IMR-90 (cell line): ENCODE data around the gene EPB41L5. TPM values are rescaled to one million over a fixed set of nuclear protein-coding genes. Genes with fewer than 3 reads are reported as not detected.

Experiments
- ATAC-seq: fragments of 200-7000 bp; cut with Tn5 transposase; 2 replicates; pipeline ENCODE4 v1.9.1; 2020; ENCODE audit warnings: low read depth, mild to moderate bottlenecking, moderate library complexity
- BruUV-seq: library from RNA; stranded (reverse); fragments of 400-500 nt; replicated peaks from 2 replicates; lab custom pipeline; 2021; lab: Mats Ljungman, UMichigan
- CTCF ChIA-PET: fragments of 300-600 bp; formaldehyde crosslinking; extraction: SDS; loops from one replicate; lab custom pipeline; 2021; ENCODE audit warnings: antibody characterized with exemption; lab: Yijun Ruan, JAX
- POLR2A ChIA-PET: fragments of 300-600 bp; sonication (Branson Sonifier 250); formaldehyde crosslinking; loops from one replicate; lab custom pipeline; 2022; ENCODE audit warnings: antibody characterized with exemption; ENCODE audit not compliant: unreplicated experiment; lab: Charles Lee
- DNase-seq: peaks from one replicate; pipeline ENCODE4 v3.0.0; 2013
- H2AFZ ChIP-seq: replicated peaks from 2 replicates; pipeline ENCODE3; 2013; ENCODE audit warnings: low read length, mild to moderate bottlenecking; ENCODE audit not compliant: poor library complexity
- H2AK5ac ChIP-seq: 2 replicates; pipeline ENCODE4 v1.6.1; 2013; ENCODE audit warnings: low read depth, low read length, inconsistent platforms
- H2AK9ac ChIP-seq: replicated peaks from 2 replicates; pipeline ENCODE3; 2013; ENCODE audit warnings: mild to moderate bottlenecking, low read depth, low read length, moderate library complexity; ENCODE audit not compliant: poor library complexity
- H2BK120ac ChIP-seq: 2 replicates; pipeline ENCODE4 v1.6.1; 2013; ENCODE audit warnings: low read depth, low read length, inconsistent platforms
- H2BK15ac ChIP-seq: 3 replicates; pipeline ENCODE4 v1.6.1; 2013; ENCODE audit warnings: low read depth, low read length, inconsistent platforms
- H2BK20ac ChIP-seq: 2 replicates; pipeline ENCODE4 v1.6.1; 2013; ENCODE audit warnings: low read depth, mild to moderate bottlenecking, inconsistent platforms, low read length, moderate library complexity
- H2BK5ac ChIP-seq: 2 replicates; pipeline ENCODE4 v1.6.1; 2013; ENCODE audit warnings: mild to moderate bottlenecking, low read depth, low read length, inconsistent platforms; ENCODE audit not compliant: poor library complexity, severe bottlenecking
- H3K14ac ChIP-seq: replicated peaks from 2 replicates; pipeline ENCODE4 v1.6.1; 2013; ENCODE audit warnings: low read depth, low read length, inconsistent platforms
- H3K18ac ChIP-seq: 2 replicates; pipeline ENCODE4 v1.6.1; 2013; ENCODE audit warnings: low read depth, low read length, control low read depth
- H3K23ac ChIP-seq: 2 replicates; pipeline ENCODE4 v1.6.1; 2013; ENCODE audit warnings: low read depth, low read length, inconsistent platforms
- H3K27ac ChIP-seq: 2 replicates; pipeline ENCODE4 v1.5.1; 2013; ENCODE audit warnings: mild to moderate bottlenecking, control low read depth, low read length; ENCODE audit not compliant: insufficient read depth
- H3K27me3 ChIP-seq: 2 replicates; pipeline ENCODE4 v1.6.1; 2013; ENCODE audit warnings: low read length; ENCODE audit not compliant: control insufficient read depth, insufficient read depth
- H3K36me3 ChIP-seq: 2 replicates; pipeline ENCODE4 v1.6.1; 2013; ENCODE audit warnings: low read length, mixed read lengths; ENCODE audit not compliant: control insufficient read depth, insufficient read depth
- H3K4ac ChIP-seq: 2 replicates; pipeline ENCODE4 v1.6.1; 2013; ENCODE audit warnings: low read depth, low read length, inconsistent platforms
- H3K4me1 ChIP-seq: 2 replicates; pipeline ENCODE4 v1.6.1; 2013; ENCODE audit warnings: low read length, mixed read lengths; ENCODE audit not compliant: control insufficient read depth, insufficient read depth
- H3K4me2 ChIP-seq: 2 replicates; pipeline ENCODE4 v1.6.1; 2013; ENCODE audit warnings: low read depth, mild to moderate bottlenecking, control low read depth, low read length, moderate library complexity
- H3K4me3 ChIP-seq: 2 replicates; pipeline ENCODE4 v1.5.1; 2013; ENCODE audit warnings: low read depth, mild to moderate bottlenecking, control low read depth, low read length, moderate library complexity; ENCODE audit not compliant: insufficient read depth
- H3K56ac ChIP-seq: 2 replicates; pipeline ENCODE4 v1.6.1; 2013; ENCODE audit warnings: low read length, inconsistent platforms; ENCODE audit not compliant: insufficient read depth; ENCODE audit errors: extremely low read depth
- H3K79me1 ChIP-seq, 2 experiments: 2 replicates each; pipeline ENCODE4 v1.6.1; 2013; ENCODE audit warnings: low read length in 2 of 2, inconsistent platforms in 1 of 2, low read depth in 1 of 2
- H3K9ac ChIP-seq: 2 replicates; pipeline ENCODE4 v1.6.1; 2013; ENCODE audit warnings: low read depth, low read length, control low read depth
- H3K9me1 ChIP-seq: 2 replicates; pipeline ENCODE4 v1.6.1; 2013; ENCODE audit warnings: low read length, inconsistent platforms; ENCODE audit not compliant: insufficient read depth
- H3K9me3 ChIP-seq: 2 replicates; pipeline ENCODE4 v1.6.1; 2013; ENCODE audit warnings: low read length; ENCODE audit not compliant: control insufficient read depth, insufficient read depth
- H4K20me1 ChIP-seq: 2 replicates; pipeline ENCODE4 v1.6.1; 2013; ENCODE audit warnings: low read length, inconsistent platforms; ENCODE audit not compliant: insufficient read depth
- H4K5ac ChIP-seq: 2 replicates; pipeline ENCODE4 v1.6.1; 2013; ENCODE audit warnings: mild to moderate bottlenecking, low read depth, low read length, control low read depth
- H4K8ac ChIP-seq, 2 experiments: 2 replicates each; pipeline ENCODE4 v1.6.1; 2013; ENCODE audit warnings: low read depth in 2 of 2, low read length in 2 of 2, control low read depth in 1 of 2, inconsistent platforms in 1 of 2
- H4K91ac ChIP-seq: 2 replicates; pipeline ENCODE4 v1.6.1; 2013; ENCODE audit warnings: low read depth, low read length, inconsistent platforms; ENCODE audit not compliant: insufficient read depth
- BHLHE40 ChIP-seq: fragments of 150-350 bp; IDR thresholded peaks from 2 replicates; pipeline ENCODE4 v1.6.1; 2016; ENCODE audit warnings: mild to moderate bottlenecking, low read depth, low read length
- CEBPB ChIP-seq: IDR thresholded peaks from 2 replicates; pipeline ENCODE4 v1.6.1; 2012; ENCODE audit warnings: low read depth, low read length, improper control_type of control experiment
- CHD1 ChIP-seq: IDR thresholded peaks from 2 replicates; pipeline ENCODE4 v1.6.1; 2012; ENCODE audit warnings: low read depth, low read length, improper control_type of control experiment
- CTCF ChIP-seq: conservative IDR thresholded peaks from 2 replicates; pipeline ENCODE4 v1.5.1; 2012; ENCODE audit warnings: mild to moderate bottlenecking, low read depth, low read length, improper control_type of control experiment
- ELK1 ChIP-seq: fragments of 150-350 bp; IDR thresholded peaks from 2 replicates; pipeline ENCODE4 v1.6.1; 2016; ENCODE audit warnings: low read depth, mild to moderate bottlenecking, low read length, moderate library complexity, borderline replicate concordance
- FOS ChIP-seq: fragments of 150-350 bp; IDR thresholded peaks from 2 replicates; pipeline ENCODE4 v1.6.1; 2016; ENCODE audit warnings: low read depth, low read length
- MAFK ChIP-seq: IDR thresholded peaks from 2 replicates; pipeline ENCODE4 v1.6.1; 2012; ENCODE audit warnings: low read depth, low read length, improper control_type of control experiment
- MAZ ChIP-seq: IDR thresholded peaks from 2 replicates; pipeline ENCODE4 v1.6.1; 2012; ENCODE audit warnings: low read depth, mild to moderate bottlenecking, low read length, improper control_type of control experiment, moderate library complexity, borderline replicate concordance
- MXI1 ChIP-seq: IDR thresholded peaks from 2 replicates; pipeline ENCODE4 v1.6.1; 2012; ENCODE audit warnings: low read depth, mild to moderate bottlenecking, low read length, moderate library complexity, borderline replicate concordance
- NFE2L2 ChIP-seq: fragments of 150-350 bp; IDR thresholded peaks from 2 replicates; pipeline ENCODE4 v1.6.1; 2016; ENCODE audit warnings: low read depth, mild to moderate bottlenecking, low read length
- POLR2A ChIP-seq: IDR thresholded peaks from 2 replicates; pipeline ENCODE4 v1.6.1; 2012; ENCODE audit warnings: mild to moderate bottlenecking, low read depth, low read length
- RAD21 ChIP-seq: IDR thresholded peaks from 2 replicates; pipeline ENCODE4 v1.6.1; 2012; ENCODE audit warnings: low read length, improper control_type of control experiment
- RCOR1 ChIP-seq: IDR thresholded peaks from 2 replicates; pipeline ENCODE4 v1.6.1; 2012; ENCODE audit warnings: mild to moderate bottlenecking, low read length, improper control_type of control experiment; ENCODE audit not compliant: insufficient replicate concordance
- RFX5 ChIP-seq: IDR thresholded peaks from 2 replicates; pipeline ENCODE4 v1.8.0; 2012; ENCODE audit warnings: low read depth, mild to moderate bottlenecking, low read length, moderate library complexity
- SMC3 ChIP-seq: fragments of 150-350 bp; IDR thresholded peaks from 2 replicates; pipeline ENCODE4 v1.6.1; 2016; ENCODE audit warnings: low read depth, mild to moderate bottlenecking, antibody characterized with exemption, low read length, moderate library complexity
- WGBS, 2 experiments: methylation state at CpG; one replicate each; pipeline versions ENCODE4 v1.1.5 to v1.1.7; 2013; ENCODE audit warnings: missing lambda C conversion rate in 2 of 2; ENCODE audit not compliant: insufficient read length in 1 of 2; ENCODE audit errors: extremely low coverage in 2 of 2; 5-methylcytosine and 5-hydroxymethylcytosine counted together
- dilution Hi-C: fragments of 300-500 bp; cut with HindIII; formaldehyde crosslinking; loops from one replicate; pipeline ENCODE4 v1.14.3; 2018; ENCODE audit warnings: low sequenced_read_pairs; ENCODE audit not compliant: unreplicated experiment
- in situ Hi-C: fragments of 300-500 bp; cut with MboI; formaldehyde crosslinking; loops from 3 replicates; pipeline ENCODE4 v1.14.3; 2019; ENCODE audit warnings: low sequenced_read_pairs, inconsistent platforms, mixed read lengths
- intact Hi-C: fragments of 100-400 bp; cut with micrococcal nuclease; formaldehyde crosslinking; loops from 2 replicates; pipeline ENCODE4 v1.10.0; 2022
- polyA plus RNA-seq, 3 experiments: library from polyadenylated mRNA; depleted of rRNA; stranded (reverse); fragments of >200 nt; gene quantifications; 2 replicates each; pipeline ENCODE4 v1.2.3, GENCODE V29; 2012; ENCODE audit warnings: low replicate concordance in 1 of 3
- total RNA-seq: library from RNA; depleted of rRNA; stranded (reverse); fragments of >200 nt; gene quantifications from 2 replicates; pipeline ENCODE4 v1.2.3, GENCODE V29; 2012

EPB41L5 gene
- total and polyA plus RNA-seq, 2 of the 4 experiments (the other 2 are of a cell fraction), result 5.1 to 10.6 TPM

GRCh38 chr2:120195553-120195952 lies 182.7 kb downstream of the EPB41L5 start:
- H2BK5ac ChIP-seq, result no peak overlapping the region
- H3K9me1 ChIP-seq, result no peaks in the 10 kb centered on the region
- no peak overlapping the region for H3K18ac ChIP-seq
- H3K36me3 ChIP-seq, result no peaks in the 10 kb centered on the region
- no peaks in the 10 kb centered on the region for H3K79me1 ChIP-seq
- H2AK5ac ChIP-seq, result no peak overlapping the region
- no TSS peak for BruUV-seq
- no peak overlapping the region for H3K4ac ChIP-seq
- intact Hi-C loops (no loop called here), dilution Hi-C loops (no loop called here), in situ Hi-C loops (no loop called here)
- no peak overlapping the region for H4K5ac ChIP-seq
- H2BK120ac ChIP-seq, result no peak overlapping the region
- ATAC-seq (no peak), DNase-seq (no peak)
- H3K4me1 ChIP-seq, result no peaks in the 10 kb centered on the region
- H3K27ac ChIP-seq, result no peak overlapping the region
- H4K8ac ChIP-seq, result no peak overlapping the region
- no peaks in the 10 kb centered on the region for H3K27me3 ChIP-seq
- POLR2A ChIA-PET, result no interaction called here
- no peak overlapping the region for H3K56ac ChIP-seq
- H2AFZ ChIP-seq, result no peak overlapping the region
- H2BK15ac ChIP-seq, result no peak overlapping the region
- no peak overlapping the region for H2AK9ac ChIP-seq
- no peak overlapping the region for H3K4me3 ChIP-seq
- H3K4me2 ChIP-seq, result no peak overlapping the region
- H4K91ac ChIP-seq, result no peak overlapping the region
- H3K9ac ChIP-seq, result no peak overlapping the region
- H2BK20ac ChIP-seq, result no peak overlapping the region
- H4K20me1 ChIP-seq, result no peaks in the 10 kb centered on the region
- H3K23ac ChIP-seq, result no peak overlapping the region
- no peak for TF ChIP-seq RFX5
- TF ChIP-seq MXI1, result no peak
- TF ChIP-seq RCOR1, result no peak
- no peak for TF ChIP-seq ELK1
- no peak for TF ChIP-seq BHLHE40
- TF ChIP-seq CEBPB, result no peak
- no peak for TF ChIP-seq NFE2L2
- no peak for TF ChIP-seq RAD21
- TF ChIP-seq FOS, result no peak
- no peak for TF ChIP-seq CTCF
- TF ChIP-seq MAFK, result no peak
- TF ChIP-seq MAZ, result no peak
- no peak for TF ChIP-seq CHD1
- no peak for TF ChIP-seq POLR2A
- no peak for TF ChIP-seq SMC3
- H3K14ac ChIP-seq, result no peak overlapping the region
- CTCF ChIA-PET, result no interaction called here
- WGBS, 2 experiments, result no CpG with 5 or more reads among the region's 1 CpG
- H3K9me3 ChIP-seq, result peaks cover 5% of the 10 kb centered on the region; the same call in 1 of the 2 replicates
